ENCODE results near the gene STX7.

Gene STX7

DNA sequence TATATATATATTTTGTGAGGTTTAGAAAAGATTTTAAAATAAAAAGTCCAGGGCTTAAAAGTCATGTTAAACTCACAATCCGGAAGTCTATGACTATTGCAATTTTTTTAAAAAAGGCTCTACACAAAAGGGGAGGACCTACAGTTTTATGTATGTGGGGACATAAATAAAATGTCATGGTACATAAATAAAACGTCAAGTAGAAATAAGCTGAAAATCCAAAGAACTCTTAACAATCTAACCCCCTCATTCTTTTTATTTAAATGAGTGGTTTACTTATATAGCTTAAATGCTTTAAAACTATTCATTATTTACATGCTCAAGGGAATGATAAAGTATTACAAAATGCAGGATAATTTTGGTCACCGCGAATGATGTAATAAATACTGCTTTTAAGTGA, 36.2 kb downstream of the STX7 start:
- no peak for DNase-seq

DNA sequence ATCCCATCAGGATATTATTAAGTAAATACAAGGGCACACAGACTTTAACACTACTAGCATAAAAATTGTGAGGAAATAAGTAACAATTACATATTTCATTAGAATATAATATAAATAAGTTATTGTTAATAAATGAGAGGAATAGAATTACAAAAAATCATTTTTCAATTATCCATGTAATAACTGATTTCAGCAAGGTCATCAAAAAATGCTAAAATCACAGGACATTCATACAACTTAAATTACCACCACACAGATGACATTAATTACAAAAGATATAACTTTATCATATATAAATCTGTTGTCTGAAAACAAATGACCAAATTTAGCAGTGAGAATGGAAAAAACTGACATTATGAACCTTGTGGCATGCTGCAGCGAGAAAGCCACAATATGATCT, 37.0 kb downstream of the STX7 start:
- no peak for DNase-seq

DNA sequence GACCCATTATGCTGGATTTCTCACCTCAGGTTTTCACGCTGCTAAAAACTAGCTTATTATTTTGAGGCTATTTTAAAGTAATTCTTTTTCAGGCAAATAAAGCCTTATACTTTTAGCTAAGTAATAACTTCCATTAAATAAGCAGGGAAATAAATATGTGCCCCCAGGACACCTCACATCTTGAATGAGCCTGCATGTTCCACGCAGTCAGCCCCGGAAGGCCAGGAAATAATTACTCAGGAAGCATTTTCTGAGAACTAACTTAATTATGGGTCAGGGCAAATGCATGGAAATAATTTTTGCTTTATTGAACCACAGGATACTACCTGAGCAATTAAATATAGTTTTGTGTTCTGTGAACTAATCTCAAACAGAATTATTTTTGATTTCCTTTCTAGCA, 41.1 kb downstream of the STX7 start:
- no peak for DNase-seq

DNA sequence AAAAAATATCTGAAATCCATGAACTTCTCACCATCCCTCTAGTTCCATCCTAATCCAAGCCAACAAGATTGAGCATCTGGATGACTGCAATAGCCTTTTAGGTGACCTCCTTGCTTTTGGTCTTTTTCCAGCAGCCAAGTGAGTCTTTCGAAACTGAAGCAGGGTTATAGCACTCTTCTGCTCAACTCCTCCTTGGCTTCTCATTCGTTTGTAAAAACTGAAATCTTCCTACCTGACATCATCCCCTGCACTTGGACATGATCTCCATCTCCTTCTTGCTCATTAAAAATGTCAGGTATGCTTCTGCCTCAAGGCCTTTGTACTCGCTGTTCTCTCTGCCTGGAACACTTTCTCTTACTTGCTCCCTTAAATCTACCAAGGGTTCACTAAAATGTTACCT, 46.0 kb downstream of the STX7 start:
- DNase-seq: no peak

DNA sequence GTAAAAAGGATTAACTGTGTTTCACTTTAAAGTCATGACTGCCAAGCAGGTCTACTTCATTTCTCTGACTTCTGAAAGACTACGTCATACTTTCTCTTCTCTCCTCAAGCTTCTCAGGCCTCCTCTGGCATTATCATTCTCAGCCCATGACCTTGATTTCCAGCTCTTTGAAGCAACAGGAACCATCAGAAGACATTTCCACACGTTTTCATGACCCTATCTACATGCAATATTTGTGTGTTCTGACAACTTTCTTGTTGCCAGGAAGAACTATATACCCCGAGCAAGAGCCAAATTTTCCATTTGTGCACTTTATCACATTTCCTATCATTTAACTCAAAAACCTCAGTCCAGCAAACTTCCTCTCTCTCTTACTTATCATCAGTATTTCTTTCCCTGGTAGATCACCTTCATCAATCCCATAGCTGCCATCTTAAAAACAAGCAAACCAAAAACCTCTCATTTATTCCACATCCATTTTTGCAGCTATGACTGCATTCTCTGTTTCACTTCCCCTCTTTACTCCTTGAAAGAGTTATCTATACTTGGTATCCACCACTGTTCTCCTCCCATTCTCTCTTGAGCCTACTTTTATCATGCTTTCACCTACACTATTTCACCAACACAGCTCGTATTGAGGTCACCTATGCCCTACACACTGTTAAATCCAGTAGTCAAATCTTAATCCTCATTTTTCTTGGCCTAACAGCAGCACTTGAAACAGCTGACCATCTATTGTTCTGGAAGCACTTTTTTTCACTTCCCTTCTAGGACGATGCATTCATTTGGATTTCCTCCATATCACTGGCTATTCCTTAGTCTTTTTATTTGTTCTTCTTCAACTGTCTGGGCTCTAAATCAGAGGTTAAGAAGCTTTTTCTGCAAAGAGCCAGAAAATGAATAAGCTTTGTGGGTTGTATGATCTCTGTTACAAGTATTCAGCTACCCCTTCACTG, 47.1 kb downstream of the STX7 start:
- DNase-seq: no peak

DNA sequence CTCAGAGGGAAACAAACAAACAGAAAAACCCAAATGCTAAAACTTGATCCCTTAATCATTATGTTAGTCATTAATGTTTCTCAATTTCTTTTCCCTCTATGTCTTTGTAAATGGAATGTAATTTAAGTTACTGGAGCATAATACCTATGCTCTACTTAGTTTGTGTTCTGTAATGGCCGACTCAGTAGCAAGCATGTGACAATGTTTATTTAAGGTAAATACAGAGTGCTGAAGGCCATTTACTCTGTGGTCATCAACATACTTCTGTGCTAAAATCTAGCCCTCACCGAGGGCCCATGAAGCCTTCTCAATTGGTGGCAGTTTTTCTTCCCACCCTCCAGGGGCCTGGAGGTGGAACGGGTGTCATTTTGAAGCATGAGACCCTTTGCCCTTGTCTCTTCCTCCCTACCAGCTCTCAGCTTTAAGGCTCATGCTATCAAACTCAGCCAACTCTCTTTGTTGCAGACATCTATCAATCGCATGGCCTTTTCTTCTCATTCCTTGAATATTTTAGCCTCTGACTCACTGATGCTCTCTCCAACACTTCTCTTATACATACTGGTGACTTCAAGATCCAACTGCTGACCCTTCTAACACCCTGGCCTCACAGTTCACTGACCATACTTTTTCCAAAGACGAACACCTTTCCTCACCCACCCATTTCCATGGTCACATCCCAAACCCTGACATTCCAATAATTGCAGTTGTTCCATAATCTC, 48.2 kb downstream of the STX7 start:
- no peak for DNase-seq

DNA sequence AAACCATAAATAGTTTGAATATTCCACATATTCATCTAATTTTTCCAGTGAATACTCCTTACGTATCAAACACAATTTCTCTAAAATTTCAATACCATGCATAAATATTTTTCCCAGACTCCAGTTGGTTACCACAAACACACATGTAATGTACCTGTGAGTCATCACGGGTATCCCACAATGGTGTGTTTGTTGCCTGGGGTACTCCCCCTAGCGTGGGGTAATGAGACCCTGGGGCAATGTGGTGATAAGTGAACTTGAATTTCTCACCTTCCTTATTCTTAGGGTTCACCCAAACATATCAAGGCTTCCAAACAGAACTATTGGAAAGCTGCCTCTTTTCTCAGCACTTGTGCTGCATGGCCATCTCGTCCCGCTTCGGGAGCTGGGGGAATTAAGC, 51.0 kb downstream of the STX7 start:
- no peak for DNase-seq

DNA sequence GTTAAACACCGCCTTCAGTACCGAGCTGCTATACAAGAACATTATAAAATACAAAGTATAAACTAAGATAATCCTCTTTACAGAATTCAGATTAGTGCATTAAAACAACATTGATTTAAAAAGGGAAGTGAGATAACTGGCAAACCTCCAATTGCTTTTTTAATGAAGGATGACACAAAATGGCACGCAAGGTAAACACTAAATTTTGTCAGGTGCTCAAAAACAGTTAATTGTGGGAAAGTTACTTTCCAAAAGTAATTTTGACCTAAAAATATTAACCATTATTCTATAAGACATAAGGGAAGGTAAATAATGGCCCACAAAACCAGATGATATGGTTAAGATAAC, 53.3 kb downstream of the STX7 start:
- no peak for DNase-seq

DNA sequence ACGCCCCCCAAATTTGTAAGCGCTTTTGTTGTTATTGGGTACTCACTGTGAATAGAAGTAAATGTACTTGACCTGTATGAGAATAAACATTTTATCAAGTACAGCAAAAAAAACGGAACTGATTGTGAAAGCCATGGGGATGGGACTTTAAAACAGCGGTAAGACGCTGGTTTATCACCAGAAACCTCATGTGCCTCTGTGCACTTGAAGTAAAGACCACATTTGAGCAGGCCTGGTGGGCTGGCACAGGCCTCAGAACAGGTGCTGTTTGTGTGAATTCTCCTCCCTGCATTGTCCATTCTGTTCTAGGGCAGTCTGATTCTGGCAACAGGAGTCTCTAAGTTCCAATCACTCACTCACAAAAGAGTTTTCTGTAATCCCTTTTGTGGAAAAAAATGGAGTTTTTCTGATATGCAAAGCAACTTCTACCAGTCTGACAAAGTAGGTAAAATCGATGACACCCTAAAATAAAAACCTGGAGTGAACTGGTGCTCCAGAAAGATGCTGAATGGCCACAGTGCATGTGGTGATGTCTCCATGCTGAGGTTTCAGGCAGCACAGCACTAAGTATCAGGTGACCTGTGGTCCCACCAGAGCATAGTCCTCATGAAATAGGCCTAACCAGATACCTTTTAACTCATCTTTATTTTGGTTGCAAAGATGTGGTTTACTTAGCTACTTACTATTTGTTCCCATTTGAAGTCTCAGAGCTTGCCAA, 53.9 kb downstream of the STX7 start:
- no peak for DNase-seq

DNA sequence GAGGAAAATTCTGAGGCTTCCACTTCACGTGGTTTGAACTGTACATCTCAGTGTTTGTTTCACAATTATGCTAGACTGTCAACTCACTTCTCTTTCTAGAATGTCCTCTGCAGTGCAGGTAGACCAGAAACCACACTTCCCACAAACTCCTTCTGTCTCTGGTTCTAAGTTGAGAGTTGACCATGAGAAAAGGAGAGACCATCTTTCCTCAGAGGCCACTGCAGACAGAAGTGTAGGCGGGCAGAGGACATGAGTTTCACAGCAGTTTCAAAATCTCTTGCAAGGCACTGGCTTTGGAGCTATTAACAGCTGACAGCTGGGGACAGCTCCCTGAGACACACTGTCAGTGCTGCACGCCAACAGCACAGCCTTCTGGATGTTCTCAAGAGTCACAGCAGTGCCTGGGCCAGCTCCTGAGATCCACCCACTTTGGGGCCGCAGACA, 56.2 kb downstream of the STX7 start:
- no peak for DNase-seq

DNA sequence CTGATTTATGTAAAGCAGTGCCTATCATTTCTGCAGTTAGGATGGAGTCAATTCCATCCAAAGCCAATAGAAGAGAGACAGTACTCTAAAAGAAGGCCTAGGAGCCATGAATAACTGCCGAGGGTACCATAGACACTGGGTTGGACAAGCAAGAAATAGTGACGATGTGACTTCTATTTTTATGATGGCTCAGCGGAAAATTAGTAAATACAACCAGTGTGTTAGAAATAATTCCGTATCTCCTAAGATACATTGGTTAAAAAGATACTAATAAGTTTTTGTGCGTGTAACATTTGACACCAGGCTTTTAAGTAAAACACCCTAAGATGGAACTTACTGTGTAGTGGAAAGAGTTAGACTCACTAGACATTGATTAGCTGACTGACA, 66.1 kb downstream of the STX7 start:
- DNase-seq: no peak

DNA sequence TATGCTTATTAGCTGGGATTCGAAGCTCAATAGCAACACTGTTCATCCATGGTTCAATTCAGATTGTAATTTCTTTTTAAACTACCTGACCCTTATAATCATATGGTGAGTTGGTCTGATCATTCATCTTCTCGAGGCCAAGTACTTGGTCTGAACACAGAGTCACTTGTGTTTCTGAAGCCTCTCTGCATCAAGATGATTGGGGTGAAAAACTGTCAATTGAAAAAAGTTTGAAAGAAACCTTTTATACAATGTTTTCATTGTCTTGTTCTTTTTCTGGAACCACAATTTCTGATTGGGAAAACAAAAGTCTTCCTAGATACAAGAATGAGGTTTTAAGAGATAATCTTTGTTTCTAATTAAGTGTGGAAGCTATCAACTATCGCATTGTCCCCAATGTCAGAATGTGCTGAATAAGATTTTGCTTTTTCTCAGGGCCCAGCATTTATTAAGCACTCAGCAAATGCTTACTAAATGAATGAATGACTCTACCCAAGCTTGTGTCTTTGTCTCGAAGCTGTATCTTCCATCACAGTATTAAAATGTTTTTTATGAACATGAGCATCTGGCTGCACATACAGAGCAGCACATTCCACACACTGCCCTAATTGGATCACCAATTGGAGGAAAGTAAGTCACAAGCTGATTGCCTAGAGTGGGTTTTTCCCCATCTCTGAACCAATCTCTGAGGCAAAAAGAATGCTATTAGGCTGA, 66.6 kb downstream of the STX7 start:
- DNase-seq: no peak

DNA sequence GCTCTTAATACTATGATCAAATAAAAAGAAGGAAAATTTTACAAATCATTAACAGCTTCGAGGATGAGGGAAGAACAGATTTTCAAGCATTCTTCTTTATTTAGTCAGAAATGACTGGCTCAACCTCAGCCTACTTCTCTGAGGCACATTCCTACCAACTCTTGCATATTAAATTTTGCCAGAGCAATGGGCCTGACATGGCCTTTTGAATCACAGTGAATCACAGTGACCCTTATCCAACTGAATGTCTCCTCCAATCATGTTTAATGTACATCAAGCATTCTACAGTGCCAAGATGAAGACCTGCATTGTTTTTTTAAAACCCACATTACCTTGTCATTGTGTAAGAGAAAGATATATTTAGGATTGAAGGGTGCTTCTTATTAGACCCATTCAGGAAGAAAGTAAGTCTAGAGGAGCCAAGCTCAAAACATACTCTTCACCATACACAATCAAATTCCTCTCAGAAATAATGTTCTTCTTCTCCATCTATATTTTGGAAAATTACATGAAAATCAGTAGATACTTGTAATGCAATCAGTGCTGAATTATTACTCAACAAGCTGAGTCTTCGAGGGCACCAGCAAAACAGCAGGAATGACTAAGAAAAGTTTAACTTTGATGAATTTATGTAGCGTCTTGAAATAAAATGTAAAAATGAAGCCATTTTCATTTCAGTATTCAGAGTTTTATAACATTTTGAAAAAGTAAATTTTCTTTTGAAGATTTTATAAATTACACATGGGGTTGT, 67.5 kb downstream of the STX7 start:
- no peak for DNase-seq

DNA sequence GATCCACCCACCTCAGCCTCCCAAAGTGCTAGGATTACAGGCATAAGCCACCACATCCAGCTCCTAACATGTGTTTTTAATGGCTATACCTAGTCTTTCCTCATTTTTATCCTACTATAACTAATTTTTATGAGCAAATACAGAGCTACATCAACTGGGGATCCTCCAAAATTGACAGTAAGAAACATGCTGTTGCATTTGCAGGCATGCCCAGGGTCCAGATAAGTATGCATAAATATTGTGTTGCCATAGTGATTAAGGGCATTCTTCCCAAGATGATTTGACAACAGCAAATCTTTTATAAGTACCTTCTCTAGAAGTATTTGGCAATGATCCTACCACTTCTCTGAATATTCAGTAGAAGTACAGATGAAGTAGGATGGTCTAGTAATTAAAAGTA, 69.7 kb downstream of the STX7 start:
- DNase-seq: no peak

DNA sequence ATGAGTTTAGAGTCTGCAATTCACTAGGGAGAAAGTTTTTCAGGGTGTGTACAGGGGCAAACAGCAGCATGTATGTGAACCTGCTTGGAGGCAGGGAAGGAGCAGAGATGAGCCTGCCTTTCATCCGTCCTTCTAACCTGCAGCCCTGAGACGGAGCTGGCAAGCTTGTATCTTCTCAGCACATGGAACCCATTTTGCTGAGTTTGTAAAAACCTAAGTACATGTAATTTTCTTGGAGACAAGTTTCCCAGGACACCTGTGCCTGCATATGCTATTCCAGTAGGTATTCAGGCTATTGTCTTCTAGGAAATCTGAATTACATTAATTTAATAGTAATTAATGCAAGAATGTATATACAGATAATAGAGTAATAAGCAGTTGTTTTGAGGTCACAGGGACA, 82.8 kb downstream of the STX7 start:
- no peak for DNase-seq

DNA sequence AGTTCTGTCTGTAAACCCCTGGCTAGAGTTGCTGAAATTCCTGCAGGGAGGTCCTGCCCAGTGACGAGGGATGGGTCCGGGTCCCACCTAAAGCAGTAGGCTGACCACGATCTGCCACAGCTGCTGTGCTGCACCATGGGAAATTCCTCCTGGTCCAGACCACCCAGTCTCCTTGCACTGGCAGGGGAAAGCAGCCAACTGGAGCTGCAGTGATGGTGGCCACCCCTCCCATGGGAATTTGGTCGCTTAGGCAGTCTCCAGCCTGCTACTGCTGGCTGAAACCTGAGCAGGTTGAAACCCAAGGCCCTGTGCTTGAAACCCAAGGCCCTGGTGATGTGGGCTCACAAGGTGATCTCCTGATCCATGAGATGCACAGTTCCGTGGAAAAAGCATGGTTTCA, 87.7 kb downstream of the STX7 start:
- DNase-seq: no peak

DNA sequence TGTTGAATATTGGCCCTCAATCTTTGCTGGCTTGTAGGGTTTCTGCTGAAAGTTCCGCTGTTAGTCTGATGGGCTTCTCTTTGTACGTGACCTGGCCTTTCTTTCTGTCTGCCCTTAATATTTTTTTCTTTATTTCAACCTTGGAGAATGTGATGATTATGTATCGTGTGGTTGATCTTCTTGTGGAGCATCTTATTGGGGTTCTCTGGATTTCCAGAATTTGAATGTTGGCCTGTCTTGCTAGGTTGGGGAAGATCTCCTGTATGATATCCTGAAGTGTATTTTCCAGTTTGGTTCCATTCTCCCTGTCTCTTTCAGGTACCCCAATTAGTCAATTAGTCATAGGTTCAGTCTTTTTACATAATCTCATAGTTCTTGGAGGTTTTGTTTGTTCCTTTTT, 89.1 kb downstream of the STX7 start:
- no peak for DNase-seq

DNA sequence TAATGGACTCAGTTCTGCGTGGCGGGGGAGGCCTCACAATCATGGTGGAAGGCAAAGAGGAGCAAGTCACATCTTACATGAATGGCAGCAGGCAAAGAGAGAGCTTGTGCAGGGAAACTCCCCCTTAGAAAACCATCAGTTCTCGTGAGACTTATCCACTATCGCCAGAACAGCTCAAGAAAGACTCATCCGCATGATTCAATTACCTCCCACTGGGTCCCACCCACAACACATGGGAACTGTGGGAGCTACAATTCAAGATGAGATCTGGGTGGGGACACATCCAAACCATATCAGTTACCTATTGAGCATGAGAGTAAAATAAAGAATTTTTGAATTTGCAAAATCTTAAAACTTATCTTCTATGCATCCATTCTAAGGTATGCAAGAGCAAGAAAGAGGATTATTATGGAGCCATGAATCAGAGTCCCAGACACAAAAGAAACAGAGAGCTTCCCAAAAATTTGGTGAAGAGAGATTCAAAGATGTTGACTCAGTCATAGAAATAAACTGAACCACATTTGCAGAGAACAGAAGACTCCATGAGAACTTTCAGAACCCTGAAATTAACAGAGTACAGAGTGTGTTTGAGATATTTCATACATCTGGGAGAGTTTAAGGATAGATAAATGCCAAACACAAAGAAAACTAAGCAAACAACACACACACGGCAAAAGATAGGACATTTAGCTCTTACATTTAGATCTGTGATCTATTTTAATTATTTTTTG, 94.5 kb downstream of the STX7 start:
- no peak for DNase-seq

DNA sequence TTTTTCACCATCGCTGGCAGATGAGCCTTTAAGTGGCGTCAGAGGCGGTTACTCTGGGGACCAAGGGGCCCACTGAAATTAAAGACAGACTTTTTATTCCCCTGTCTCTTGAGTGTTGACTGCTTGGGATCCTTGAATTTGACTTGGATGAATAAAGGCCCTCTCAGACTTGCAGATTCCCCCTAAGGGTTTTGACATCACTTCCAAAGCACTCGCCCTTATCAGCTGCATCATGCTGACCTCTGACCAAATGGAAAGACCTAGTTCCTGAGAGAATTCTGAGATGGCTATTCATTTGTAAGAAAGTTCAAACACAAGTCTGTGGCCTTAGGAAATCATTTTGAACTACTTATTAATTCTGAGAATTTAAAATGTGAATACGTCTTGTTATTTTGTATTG, 98.2 kb downstream of the STX7 start:
- no peak for DNase-seq

DNA sequence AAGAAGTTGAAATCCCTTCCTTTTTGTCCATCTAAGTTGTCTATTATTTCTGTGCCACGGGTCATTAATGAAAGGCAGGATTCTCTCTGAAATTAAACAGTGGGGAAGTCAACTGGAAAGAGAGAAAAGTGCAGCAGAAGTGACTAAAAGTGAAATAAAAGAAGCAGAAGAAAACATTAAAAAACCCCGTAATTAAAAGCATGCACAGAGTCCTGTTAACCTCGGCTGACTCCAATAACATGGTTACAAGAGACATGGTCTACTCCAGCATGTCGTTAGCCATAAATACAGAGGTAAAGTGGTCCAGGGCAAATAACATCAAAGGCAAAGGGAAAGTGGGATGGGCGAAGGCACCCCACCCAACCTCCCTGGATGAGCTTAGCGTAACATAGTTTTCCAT, 98.6 kb downstream of the STX7 start:
- no peak for DNase-seq

DNA sequence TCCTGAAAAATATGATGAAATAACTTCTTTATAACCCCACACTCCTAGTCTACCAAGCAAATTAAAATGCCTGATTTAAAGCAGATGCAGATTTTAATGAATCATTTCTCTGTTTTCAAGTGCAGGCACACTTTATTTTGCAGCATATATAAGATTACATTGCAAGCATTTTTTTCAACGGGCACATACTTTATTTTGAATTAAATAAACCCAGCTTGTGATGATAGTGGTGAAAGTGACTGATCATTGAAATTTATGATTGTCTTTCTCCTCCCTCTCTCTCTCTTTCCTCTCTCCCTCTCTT, 99.5 kb downstream of the STX7 start:
- DNase-seq: no peak
